HG03060 (cell line): Measurements from ENCODE around the gene NPLOC4.

Source experiments
- ATAC-seq: cut with Tn5 transposase; IDR thresholded peaks from one replicate; pipeline ENCODE4 v1.9.1; 2021; ENCODE audit warnings: low read depth, moderate number of reproducible peaks; ENCODE audit not compliant: unreplicated experiment

The NPLOC4 gene

GRCh38 chr17:81664051-81664470 is 27.1 kb upstream of the NPLOC4 start:
- no peak for ATAC-seq

GRCh38 chr17:81662002-81662401 is 25.1 kb upstream of the NPLOC4 start:
- no peak for ATAC-seq

GRCh38 chr17:81660441-81660840 is 23.5 kb upstream of the NPLOC4 start:
- no peak for ATAC-seq

- no peak for ATAC-seq
These were observed 22.1 kb upstream of the NPLOC4 start for GRCh38 chr17:81659038-81659437.

GRCh38 chr17:81656835-81657234 is 19.9 kb upstream of the NPLOC4 start:
- no peak for ATAC-seq

- no peak for ATAC-seq
These were observed 19.3 kb upstream of the NPLOC4 start, which contains the start of gene PDE6G for GRCh38 chr17:81656118-81656743. TSS of gene PDE6G (minus strand) at chr17:81656542. CDS start at chr17:81653305, 3,237 bp downstream.

- no peak for ATAC-seq
These were observed 18.6 kb upstream of the NPLOC4 start for GRCh38 chr17:81655378-81656117.

GRCh38 chr17:81652906-81653771 is 16.2 kb upstream of the NPLOC4 start:
- ATAC-seq: no peak

GRCh38 chr17:81651692-81652091 is 14.8 kb upstream of the NPLOC4 start:
- ATAC-seq: no peak

- ATAC-seq: no peak
These were observed 14.0 kb upstream of the NPLOC4 start for GRCh38 chr17:81650951-81651350.

GRCh38 chr17:81648707-81649085 is 11.8 kb upstream of the NPLOC4 start:
- ATAC-seq: no peak

- no peak for ATAC-seq
These were observed 11.2 kb upstream of the NPLOC4 start for GRCh38 chr17:81648013-81648706.

GRCh38 chr17:81647640-81648012 is 10.7 kb upstream of the NPLOC4 start:
- no peak for ATAC-seq

GRCh38 chr17:81646869-81647600 is 10.1 kb upstream of the NPLOC4 start:
- no peak for ATAC-seq

GRCh38 chr17:81644976-81645952 is 8.4 kb upstream of the NPLOC4 start:
- no peak for ATAC-seq

GRCh38 chr17:81644496-81644895 is 7.6 kb upstream of the NPLOC4 start:
- no peak for ATAC-seq

- no peak for ATAC-seq
These were observed 5.0 kb upstream of the NPLOC4 start for GRCh38 chr17:81641825-81642489.

- ATAC-seq: no peak
These were observed 3.1 kb upstream of the NPLOC4 start for GRCh38 chr17:81640011-81640410.
